A549 (cell line): ENCODE measurements around the gene CCDC40.

Experiments used
- EP300 ChIP-seq, 2 experiments: fragments of >200 bp; sonication (Bioruptor Twin); formaldehyde crosslinking; IDR thresholded peaks; 2 replicates in 1 of 2; 3 replicates in 1 of 2; pipeline ENCODE4 v1.6.1; 2016 to 2017
- KDM1A ChIP-seq: fragments of 200-600 bp; sonication (generic); IDR thresholded peaks from 2 replicates; pipeline ENCODE4 v1.6.1; 2016; ENCODE audit warnings: low read depth, mild to moderate bottlenecking
- NFE2L2 ChIP-seq: fragments of 150-350 bp; conservative IDR thresholded peaks from 2 replicates; pipeline ENCODE4 v1.6.1; 2014; ENCODE audit warnings: low read length
- NPAS2 ChIP-seq: fragments of 250-450 bp; sonication (Bioruptor Pico); IDR thresholded peaks from 2 replicates; pipeline ENCODE4 v1.8.0; 2022; ENCODE audit warnings: mild to moderate bottlenecking, moderate library complexity, borderline replicate concordance
- POLR2A ChIP-seq: IDR thresholded peaks from 2 replicates; pipeline ENCODE4 v1.6.1; 2012; ENCODE audit warnings: mild to moderate bottlenecking, low read length
- RFX5 ChIP-seq: fragments of 450-650 bp; IDR thresholded peaks from 2 replicates; pipeline ENCODE4 v1.7.1; 2014; ENCODE audit warnings: antibody characterized with exemption, mild to moderate bottlenecking, moderate library complexity
- TF ChIP-seq, protein P1 (sequence below): fragments of >200 bp; sonication (Bioruptor Twin); formaldehyde crosslinking; IDR thresholded peaks from 3 replicates; pipeline ENCODE4 v1.5.1; 2016
- TF ChIP-seq, protein P2 (sequence below): fragments of 150-350 bp; IDR thresholded peaks from 2 replicates; pipeline ENCODE4 v1.6.1; 2014; ENCODE audit warnings: low read depth, mild to moderate bottlenecking, low read length
- TF ChIP-seq, protein P3 (sequence below): fragments of >200 bp; sonication (Bioruptor Twin); formaldehyde crosslinking; IDR thresholded peaks from 3 replicates; pipeline ENCODE4 v1.6.1; 2016
- TF ChIP-seq, protein P4 (sequence below): fragments of 200-600 bp; sonication (generic); IDR thresholded peaks from 2 replicates; pipeline ENCODE4 v1.6.1; 2016; ENCODE audit warnings: antibody characterized with exemption, mild to moderate bottlenecking, moderate library complexity
- TF ChIP-seq, protein P5 (sequence below): IDR thresholded peaks from 2 replicates; pipeline ENCODE4 v1.6.1; 2012

DNA sequence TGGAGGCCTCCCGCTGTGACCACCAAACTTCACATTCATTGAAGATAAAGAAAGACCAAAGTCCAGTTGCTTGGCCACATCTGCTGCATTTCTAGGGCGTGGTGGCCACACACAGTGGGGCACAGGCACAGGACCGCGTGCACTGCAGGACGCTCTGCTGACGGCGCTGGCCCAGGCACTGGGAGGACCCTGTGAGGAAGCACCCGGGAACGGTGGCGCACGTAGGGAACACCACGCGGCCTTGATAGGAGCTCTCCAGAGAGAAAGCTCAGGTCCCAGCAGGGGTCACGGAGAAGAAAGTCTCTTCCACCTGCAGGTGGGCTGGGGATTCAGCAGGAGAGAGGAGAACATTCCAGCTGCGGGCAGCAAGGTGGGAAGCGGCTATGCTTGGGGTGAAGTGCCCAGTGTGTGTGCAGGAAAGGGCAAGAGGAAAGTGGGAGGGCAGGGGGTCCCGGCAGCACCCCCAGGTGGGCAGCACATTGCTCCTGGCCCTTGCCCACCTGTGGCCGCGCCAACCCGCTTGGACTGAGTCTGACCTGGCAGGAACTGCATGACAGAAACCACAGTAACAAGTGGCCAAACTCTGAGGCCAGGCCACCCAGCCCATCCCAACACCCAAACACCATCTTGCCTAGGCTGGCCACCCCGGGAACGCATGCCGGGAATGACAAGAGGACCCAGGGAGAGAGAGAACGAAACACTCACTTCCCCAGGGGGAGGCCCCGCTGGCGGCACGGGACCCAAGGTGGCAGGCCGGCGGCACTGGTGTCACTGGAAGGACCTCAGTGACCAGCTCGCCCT lies 33.6 kb upstream of the CCDC40 start:
- TF ChIP-seq POLR2A (no peak), NFE2L2 (no peak), RFX5 (no peak), NPAS2 (no peak), EP300 (IDR thresholded peaks at IDR 0.05) (no peak), KDM1A (no peak)
- TF ChIP-seq, protein P1, sequence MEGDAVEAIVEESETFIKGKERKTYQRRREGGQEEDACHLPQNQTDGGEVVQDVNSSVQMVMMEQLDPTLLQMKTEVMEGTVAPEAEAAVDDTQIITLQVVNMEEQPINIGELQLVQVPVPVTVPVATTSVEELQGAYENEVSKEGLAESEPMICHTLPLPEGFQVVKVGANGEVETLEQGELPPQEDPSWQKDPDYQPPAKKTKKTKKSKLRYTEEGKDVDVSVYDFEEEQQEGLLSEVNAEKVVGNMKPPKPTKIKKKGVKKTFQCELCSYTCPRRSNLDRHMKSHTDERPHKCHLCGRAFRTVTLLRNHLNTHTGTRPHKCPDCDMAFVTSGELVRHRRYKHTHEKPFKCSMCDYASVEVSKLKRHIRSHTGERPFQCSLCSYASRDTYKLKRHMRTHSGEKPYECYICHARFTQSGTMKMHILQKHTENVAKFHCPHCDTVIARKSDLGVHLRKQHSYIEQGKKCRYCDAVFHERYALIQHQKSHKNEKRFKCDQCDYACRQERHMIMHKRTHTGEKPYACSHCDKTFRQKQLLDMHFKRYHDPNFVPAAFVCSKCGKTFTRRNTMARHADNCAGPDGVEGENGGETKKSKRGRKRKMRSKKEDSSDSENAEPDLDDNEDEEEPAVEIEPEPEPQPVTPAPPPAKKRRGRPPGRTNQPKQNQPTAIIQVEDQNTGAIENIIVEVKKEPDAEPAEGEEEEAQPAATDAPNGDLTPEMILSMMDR, result no peak
- TF ChIP-seq, protein P2, sequence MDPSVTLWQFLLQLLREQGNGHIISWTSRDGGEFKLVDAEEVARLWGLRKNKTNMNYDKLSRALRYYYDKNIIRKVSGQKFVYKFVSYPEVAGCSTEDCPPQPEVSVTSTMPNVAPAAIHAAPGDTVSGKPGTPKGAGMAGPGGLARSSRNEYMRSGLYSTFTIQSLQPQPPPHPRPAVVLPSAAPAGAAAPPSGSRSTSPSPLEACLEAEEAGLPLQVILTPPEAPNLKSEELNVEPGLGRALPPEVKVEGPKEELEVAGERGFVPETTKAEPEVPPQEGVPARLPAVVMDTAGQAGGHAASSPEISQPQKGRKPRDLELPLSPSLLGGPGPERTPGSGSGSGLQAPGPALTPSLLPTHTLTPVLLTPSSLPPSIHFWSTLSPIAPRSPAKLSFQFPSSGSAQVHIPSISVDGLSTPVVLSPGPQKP, result no peak
- TF ChIP-seq, protein P3, sequence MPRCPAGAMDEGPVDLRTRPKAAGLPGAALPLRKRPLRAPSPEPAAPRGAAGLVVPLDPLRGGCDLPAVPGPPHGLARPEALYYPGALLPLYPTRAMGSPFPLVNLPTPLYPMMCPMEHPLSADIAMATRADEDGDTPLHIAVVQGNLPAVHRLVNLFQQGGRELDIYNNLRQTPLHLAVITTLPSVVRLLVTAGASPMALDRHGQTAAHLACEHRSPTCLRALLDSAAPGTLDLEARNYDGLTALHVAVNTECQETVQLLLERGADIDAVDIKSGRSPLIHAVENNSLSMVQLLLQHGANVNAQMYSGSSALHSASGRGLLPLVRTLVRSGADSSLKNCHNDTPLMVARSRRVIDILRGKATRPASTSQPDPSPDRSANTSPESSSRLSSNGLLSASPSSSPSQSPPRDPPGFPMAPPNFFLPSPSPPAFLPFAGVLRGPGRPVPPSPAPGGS, result no peak
- TF ChIP-seq, protein P4, sequence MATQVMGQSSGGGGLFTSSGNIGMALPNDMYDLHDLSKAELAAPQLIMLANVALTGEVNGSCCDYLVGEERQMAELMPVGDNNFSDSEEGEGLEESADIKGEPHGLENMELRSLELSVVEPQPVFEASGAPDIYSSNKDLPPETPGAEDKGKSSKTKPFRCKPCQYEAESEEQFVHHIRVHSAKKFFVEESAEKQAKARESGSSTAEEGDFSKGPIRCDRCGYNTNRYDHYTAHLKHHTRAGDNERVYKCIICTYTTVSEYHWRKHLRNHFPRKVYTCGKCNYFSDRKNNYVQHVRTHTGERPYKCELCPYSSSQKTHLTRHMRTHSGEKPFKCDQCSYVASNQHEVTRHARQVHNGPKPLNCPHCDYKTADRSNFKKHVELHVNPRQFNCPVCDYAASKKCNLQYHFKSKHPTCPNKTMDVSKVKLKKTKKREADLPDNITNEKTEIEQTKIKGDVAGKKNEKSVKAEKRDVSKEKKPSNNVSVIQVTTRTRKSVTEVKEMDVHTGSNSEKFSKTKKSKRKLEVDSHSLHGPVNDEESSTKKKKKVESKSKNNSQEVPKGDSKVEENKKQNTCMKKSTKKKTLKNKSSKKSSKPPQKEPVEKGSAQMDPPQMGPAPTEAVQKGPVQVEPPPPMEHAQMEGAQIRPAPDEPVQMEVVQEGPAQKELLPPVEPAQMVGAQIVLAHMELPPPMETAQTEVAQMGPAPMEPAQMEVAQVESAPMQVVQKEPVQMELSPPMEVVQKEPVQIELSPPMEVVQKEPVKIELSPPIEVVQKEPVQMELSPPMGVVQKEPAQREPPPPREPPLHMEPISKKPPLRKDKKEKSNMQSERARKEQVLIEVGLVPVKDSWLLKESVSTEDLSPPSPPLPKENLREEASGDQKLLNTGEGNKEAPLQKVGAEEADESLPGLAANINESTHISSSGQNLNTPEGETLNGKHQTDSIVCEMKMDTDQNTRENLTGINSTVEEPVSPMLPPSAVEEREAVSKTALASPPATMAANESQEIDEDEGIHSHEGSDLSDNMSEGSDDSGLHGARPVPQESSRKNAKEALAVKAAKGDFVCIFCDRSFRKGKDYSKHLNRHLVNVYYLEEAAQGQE, result no peak
- TF ChIP-seq, protein P5, sequence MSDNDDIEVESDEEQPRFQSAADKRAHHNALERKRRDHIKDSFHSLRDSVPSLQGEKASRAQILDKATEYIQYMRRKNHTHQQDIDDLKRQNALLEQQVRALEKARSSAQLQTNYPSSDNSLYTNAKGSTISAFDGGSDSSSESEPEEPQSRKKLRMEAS, result no peak
